Activated naive CD4-positive, alpha-beta T cell treated with anti-CD3 and anti-CD28 coated beads for 36 hours (primary cell): ENCODE data around the gene GPR161. TPM values are rescaled to one million over a fixed set of nuclear protein-coding genes. Genes with fewer than 3 reads are reported as not detected.
A peak's percentile ranks its signal among the peaks of the same experiment; 100 is the strongest.

Experiments
- CTCF ChIA-PET: fragments of 350-600 bp; sonication (Branson Sonifier 250); formaldehyde crosslinking; loops from one replicate; lab custom pipeline; 2021; ENCODE audit warnings: antibody characterized with exemption; lab: Charles Lee
- DNase-seq: peaks from one replicate; pipeline ENCODE4 v3.0.0-alpha.2; 2020
- H3K27ac Mint-ChIP-seq: one replicate; pipeline ENCODE4 v1.8.0; 2021; ENCODE audit warnings: mild to moderate bottlenecking, mixed read lengths
- H3K27me3 Mint-ChIP-seq: one replicate; pipeline ENCODE4 v1.8.0; 2021; ENCODE audit warnings: low read depth, mixed read lengths
- H3K36me3 Mint-ChIP-seq: one replicate; pipeline ENCODE4 v1.8.0; 2021; ENCODE audit warnings: low read depth, mixed read lengths
- H3K4me1 Mint-ChIP-seq: one replicate; pipeline ENCODE4 v1.8.0; 2021; ENCODE audit warnings: low read depth, mixed read lengths
- H3K4me3 Mint-ChIP-seq: one replicate; pipeline ENCODE4 v1.8.0; 2021; ENCODE audit warnings: mild to moderate bottlenecking, moderate library complexity, mixed read lengths
- H3K9me3 Mint-ChIP-seq: one replicate; pipeline ENCODE4 v1.8.0; 2021; ENCODE audit warnings: mixed read lengths
- intact Hi-C: fragments of 100-400 bp; cut with micrococcal nuclease; formaldehyde crosslinking; loops from one replicate; pipeline ENCODE4 v1.15.1; 2023
- total RNA-seq, 2 experiments: library from RNA; stranded (reverse); gene quantifications; one replicate each; pipeline ENCODE4 v1.2.3, GENCODE V29; 2021

GPR161 gene
- total RNA-seq, 2 experiments from 2014 or later = 0.12 to 0.29 TPM

- Mint-ChIP-seq H3K4me3 (no peak overlapping the region), H3K36me3 (no peaks in the 10 kb centered on the region), H3K27me3 (no peaks in the 10 kb centered on the region), H3K9me3 (no peaks in the 10 kb centered on the region), H3K27ac (no peak overlapping the region), H3K4me1 (peaks cover 15% of the 10 kb centered on the region)
- intact Hi-C loops = loop anchor here (1.0 kb wide), 2 partner anchors 8 to 61 kb away; no protein-coding TSS in a partner anchor
- CTCF ChIA-PET = interaction anchor here (0.6 to 2.9 kb wide), 17 partner anchors 15 to 470 kb away, joined by 3 to 26 read pairs (median 3); no protein-coding TSS in a partner anchor
- DNase-seq = peak; percentile 94
Measured at GRCh38 chr1:168145184-168146159, 8.7 kb upstream of the GPR161 start.

GRCh38 chr1:168141871-168142385 is 5.2 kb upstream of the GPR161 start:
- H3K36me3 Mint-ChIP-seq = no peaks in the 10 kb centered on the region
- H3K4me3 Mint-ChIP-seq = no peak overlapping the region
- H3K4me1 Mint-ChIP-seq = peaks cover 41% of the 10 kb centered on the region
- intact Hi-C loops = no loop called here
- H3K27ac Mint-ChIP-seq = no peak overlapping the region
- DNase-seq = no peak
- peaks cover 6% of the 10 kb centered on the region for H3K27me3 Mint-ChIP-seq
- CTCF ChIA-PET = interaction anchor here (0.7 to 1.7 kb wide), 2 partner anchors 12 to 57 kb away, joined by 3 to 6 read pairs; no protein-coding TSS in a partner anchor
- H3K9me3 Mint-ChIP-seq = no peaks in the 10 kb centered on the region

- H3K4me1 Mint-ChIP-seq = peaks cover 39% of the 10 kb centered on the region
- intact Hi-C loops = loop anchor here (2.0 to 5.0 kb wide), 6 partner anchors 88 to 1554 kb away; partner anchors contain the start of genes DCAF6, MPC2 and SFT2D2
- H3K4me3 Mint-ChIP-seq = no peak overlapping the region
- H3K36me3 Mint-ChIP-seq = no peaks in the 10 kb centered on the region
- CTCF ChIA-PET = interaction anchor here (1.5 kb wide), 1 partner anchor 54 kb away, joined by 4 read pairs; no protein-coding TSS in a partner anchor
- no peak overlapping the region for H3K27ac Mint-ChIP-seq
- H3K27me3 Mint-ChIP-seq = peaks cover 24% of the 10 kb centered on the region
- H3K9me3 Mint-ChIP-seq = no peaks in the 10 kb centered on the region
- DNase-seq = no peak
Measured at GRCh38 chr1:168139070-168139469, 2.3 kb upstream of the GPR161 start.

- intact Hi-C loops = loop anchor here (1.0 to 5.0 kb wide), 8 partner anchors 25 to 1555 kb away; partner anchors contain the start of genes DCAF6, MPC2 and SFT2D2
- Mint-ChIP-seq H3K36me3 (no peaks in the 10 kb centered on the region), H3K4me3 (no peak overlapping the region), H3K4me1 (peaks cover 39% of the 10 kb centered on the region), H3K9me3 (no peaks in the 10 kb centered on the region), H3K27ac (no peak overlapping the region), H3K27me3 (peaks cover 26% of the 10 kb centered on the region)
- CTCF ChIA-PET = interaction anchor here (1.3 to 1.5 kb wide), 2 partner anchors 53 to 95 kb away, joined by 3 to 4 read pairs; no protein-coding TSS in a partner anchor
- DNase-seq = no peak
Measured at GRCh38 chr1:168138134-168138533, 1.4 kb upstream of the GPR161 start.

GRCh38 chr1:168137515-168137821 is 738 bp upstream of the GPR161 start:
- peaks cover 26% of the 10 kb centered on the region for H3K27me3 Mint-ChIP-seq
- H3K4me3 Mint-ChIP-seq = peak overlapping the region; percentile 75
- H3K36me3 Mint-ChIP-seq = no peaks in the 10 kb centered on the region
- H3K4me1 Mint-ChIP-seq = peaks cover 39% of the 10 kb centered on the region
- intact Hi-C loops = loop anchor here (1.0 to 5.0 kb wide), 2 partner anchors 9 to 420 kb away; no protein-coding TSS in a partner anchor
- no peak for DNase-seq
- H3K27ac Mint-ChIP-seq = no peak overlapping the region
- CTCF ChIA-PET = interaction anchor here (1.3 kb wide), 1 partner anchor 96 kb away, joined by 3 read pairs; no protein-coding TSS in a partner anchor
- no peaks in the 10 kb centered on the region for H3K9me3 Mint-ChIP-seq

- no peaks in the 10 kb centered on the region for H3K36me3 Mint-ChIP-seq
- no peaks in the 10 kb centered on the region for H3K9me3 Mint-ChIP-seq
- DNase-seq = no peak
- CTCF ChIA-PET = interaction anchor here (1.6 kb wide), 1 partner anchor 51 kb away, joined by 4 read pairs; no protein-coding TSS in a partner anchor
- peaks cover 39% of the 10 kb centered on the region for H3K4me1 Mint-ChIP-seq
- H3K4me3 Mint-ChIP-seq = peak overlapping the region; percentile 71
- no peak overlapping the region for H3K27ac Mint-ChIP-seq
- peaks cover 31% of the 10 kb centered on the region for H3K27me3 Mint-ChIP-seq
- intact Hi-C loops = loop anchor here (5.0 kb wide), 1 partner anchor 419 kb away; no protein-coding TSS in a partner anchor
Measured at GRCh38 chr1:168135921-168136708, 615 bp downstream of the GPR161 start.

GRCh38 chr1:168135116-168135920 is 1.4 kb downstream of the GPR161 start:
- intact Hi-C loops = loop anchor here (5.0 kb wide), 1 partner anchor 418 kb away; no protein-coding TSS in a partner anchor
- DNase-seq = peak; percentile 14
- H3K4me3 Mint-ChIP-seq = peak overlapping the region; percentile 71
- H3K4me1 Mint-ChIP-seq = peaks cover 36% of the 10 kb centered on the region
- H3K9me3 Mint-ChIP-seq = no peaks in the 10 kb centered on the region
- H3K27ac Mint-ChIP-seq = no peak overlapping the region
- no peaks in the 10 kb centered on the region for H3K36me3 Mint-ChIP-seq
- CTCF ChIA-PET = interaction anchor here (0.6 to 1.6 kb wide), 3 partner anchors 11 to 769 kb away, joined by 3 to 4 read pairs (median 3); no protein-coding TSS in a partner anchor
- H3K27me3 Mint-ChIP-seq = peaks cover 38% of the 10 kb centered on the region

GRCh38 chr1:168134642-168135041 is 2.1 kb downstream of the GPR161 start:
- intact Hi-C loops = loop anchor here (5.0 kb wide), 1 partner anchor 417 kb away; no protein-coding TSS in a partner anchor
- no peak overlapping the region for H3K4me3 Mint-ChIP-seq
- no peaks in the 10 kb centered on the region for H3K36me3 Mint-ChIP-seq
- no peak overlapping the region for H3K27ac Mint-ChIP-seq
- DNase-seq = no peak
- H3K27me3 Mint-ChIP-seq = peaks cover 38% of the 10 kb centered on the region
- H3K9me3 Mint-ChIP-seq = no peaks in the 10 kb centered on the region
- H3K4me1 Mint-ChIP-seq = peaks cover 29% of the 10 kb centered on the region
- CTCF ChIA-PET = interaction anchor here (0.6 to 1.6 kb wide), 4 partner anchors 11 to 768 kb away, joined by 3 to 4 read pairs (median 3); no protein-coding TSS in a partner anchor

- DNase-seq = no peak
- Mint-ChIP-seq H3K9me3 (no peaks in the 10 kb centered on the region), H3K4me1 (peaks cover 25% of the 10 kb centered on the region), H3K4me3 (no peak overlapping the region), H3K27me3 (peaks cover 38% of the 10 kb centered on the region), H3K36me3 (no peaks in the 10 kb centered on the region), H3K27ac (no peak overlapping the region)
- intact Hi-C loops = no loop called here
- CTCF ChIA-PET = interaction anchor here (0.5 to 1.0 kb wide), 3 partner anchors 10 to 48 kb away, joined by 3 to 4 read pairs (median 3); no protein-coding TSS in a partner anchor
Measured at GRCh38 chr1:168134132-168134531, 2.6 kb downstream of the GPR161 start.

- Mint-ChIP-seq H3K27me3 (peaks cover 28% of the 10 kb centered on the region), H3K4me1 (no peaks in the 10 kb centered on the region), H3K36me3 (no peaks in the 10 kb centered on the region), H3K27ac (no peak overlapping the region), H3K4me3 (no peak overlapping the region), H3K9me3 (peaks cover 4% of the 10 kb centered on the region)
- intact Hi-C loops = no loop called here
- DNase-seq = no peak
- CTCF ChIA-PET = interaction anchor here (1.2 to 2.3 kb wide), 2 partner anchors 12 to 45 kb away, joined by 3 to 11 read pairs; no protein-coding TSS in a partner anchor
Measured at GRCh38 chr1:168129933-168130332, 6.8 kb downstream of the GPR161 start.

GRCh38 chr1:168127503-168127902 is 9.2 kb downstream of the GPR161 start:
- Mint-ChIP-seq H3K9me3 (peaks cover 4% of the 10 kb centered on the region), H3K27ac (no peak overlapping the region), H3K27me3 (peaks cover 22% of the 10 kb centered on the region), H3K4me3 (no peak overlapping the region), H3K4me1 (no peaks in the 10 kb centered on the region), H3K36me3 (no peaks in the 10 kb centered on the region)
- CTCF ChIA-PET = no interaction called here
- DNase-seq = no peak
- intact Hi-C loops = no loop called here
